GM12878 (cell line): ENCODE results near the gene PTGES2. TPM values are rescaled to one million over a fixed set of nuclear protein-coding genes. Genes with fewer than 3 reads are reported as not detected.

Source experiments
- ATAC-seq: fragments of 200-7000 bp; cut with Tn5 transposase; 3 replicates; pipeline ENCODE4 v1.9.1; 2020; ENCODE audit warnings: mild to moderate bottlenecking, moderate library complexity
- BruUV-seq: library from RNA; stranded (reverse); fragments of 400-500 nt; replicated peaks from 2 replicates; lab custom pipeline; 2021; lab: Mats Ljungman, UMichigan
- CTCF ChIA-PET: fragments of 300-600 bp; sonication (Branson Sonifier 250); formaldehyde crosslinking; extraction: SDS; loops from one replicate; lab custom pipeline; 2021; ENCODE audit warnings: inconsistent platforms; lab: Yijun Ruan, JAX
- POLR2A ChIA-PET: fragments of 350-600 bp; formaldehyde crosslinking; extraction: SDS; loops from one replicate; lab custom pipeline; 2021; ENCODE audit warnings: inconsistent platforms; lab: Charles Lee
- RAD21 ChIA-PET: fragments of 300-600 bp; sonication (Branson Sonifier 250); formaldehyde crosslinking; loops from one replicate; lab custom pipeline; 2023; ENCODE audit warnings: antibody characterized with exemption; ENCODE audit not compliant: unreplicated experiment; lab: Charles Lee
- SMC1A ChIA-PET: fragments of 300-600 bp; sonication (Branson Sonifier 250); formaldehyde crosslinking; loops from one replicate; lab custom pipeline; 2023; ENCODE audit not compliant: unreplicated experiment, uncharacterized antibody; lab: Charles Lee
- DNase-seq: peaks from one replicate; pipeline ENCODE4 v3.0.0-alpha.2; 2011; ENCODE audit warnings: low read depth, low spot score
- FAIRE-seq: peaks from 3 replicates; lab custom pipeline; 2011; peaks lifted over from hg19 to GRCh38; lab: Jason Lieb, UNC
- H2AFZ ChIP-seq: 2 replicates; pipeline ENCODE4 v1.6.0; 2011; ENCODE audit warnings: low read depth, low read length, control low read depth; ENCODE audit not compliant: control insufficient read depth
- H3K27ac ChIP-seq: 2 replicates; pipeline ENCODE4 v1.5.1; 2011; ENCODE audit warnings: control low read depth; ENCODE audit not compliant: control insufficient read depth, insufficient read depth
- H3K27me3 ChIP-seq, 2 experiments: replicated peaks in 1 of 2; 2 replicates each; pipeline versions ENCODE4 v1.6.0 to v1.6.1; 2011; ENCODE audit warnings: low read length in 1 of 2; ENCODE audit not compliant: control insufficient read depth in 2 of 2, insufficient read depth in 2 of 2
- H3K36me3 ChIP-seq, 2 experiments: 2 replicates each; pipeline ENCODE4 v1.5.1; 2011; ENCODE audit warnings: low read length in 1 of 2; ENCODE audit not compliant: control insufficient read depth in 2 of 2, insufficient read depth in 2 of 2
- H3K4me1 ChIP-seq: 2 replicates; pipeline ENCODE4 v1.6.1; 2011; ENCODE audit warnings: mild to moderate bottlenecking, low read length, moderate library complexity, mixed read lengths; ENCODE audit not compliant: control insufficient read depth, insufficient read depth
- H3K4me2 ChIP-seq: 2 replicates; pipeline ENCODE4 v1.6.0; 2011; ENCODE audit warnings: control low read depth; ENCODE audit not compliant: control insufficient read depth, insufficient read depth
- H3K4me3 ChIP-seq: fragments of 200-600 bp; sonication (generic); 2 replicates; pipeline ENCODE4 v1.5.1; 2016
- H3K79me2 ChIP-seq: 2 replicates; pipeline ENCODE4 v1.6.0; 2011; ENCODE audit warnings: low read length; ENCODE audit not compliant: control insufficient read depth, insufficient read depth
- H3K9ac ChIP-seq: 2 replicates; pipeline ENCODE4 v1.8.0; 2011; ENCODE audit warnings: low read length, control low read depth, mixed read lengths; ENCODE audit not compliant: control insufficient read depth, insufficient read depth
- H3K9me3 ChIP-seq: replicated peaks from 3 replicates; pipeline ENCODE4 v1.5.1; 2011; ENCODE audit warnings: mild to moderate bottlenecking, low read length; ENCODE audit not compliant: control insufficient read depth, insufficient read depth
- H4K20me1 ChIP-seq: 2 replicates; pipeline ENCODE4 v1.6.0; 2011; ENCODE audit not compliant: control insufficient read depth, insufficient read depth
- HDGF ChIP-seq: fragments of 450-650 bp; IDR thresholded peaks from 2 replicates; pipeline ENCODE4 v1.6.1; 2016; ENCODE audit warnings: antibody characterized with exemption
- PBX3 ChIP-seq: IDR thresholded peaks from 2 replicates; pipeline ENCODE4 v1.6.1; 2011; ENCODE audit warnings: mild to moderate bottlenecking, low read depth, low read length, moderate library complexity; ENCODE audit not compliant: insufficient replicate concordance
- POLR2A ChIP-seq: IDR thresholded peaks from 2 replicates; pipeline ENCODE4 v1.6.1; 2011; ENCODE audit warnings: low read depth, mild to moderate bottlenecking, low read length
- POLR2AphosphoS5 ChIP-seq: IDR thresholded peaks from 2 replicates; pipeline ENCODE4 v1.6.1; 2011; ENCODE audit warnings: mild to moderate bottlenecking, low read length, inconsistent platforms
- RBBP5 ChIP-seq: fragments of 200-600 bp; sonication (generic); conservative IDR thresholded peaks from 2 replicates; pipeline ENCODE4 v1.6.1; 2016
- WGBS: methylation state at CpG from one replicate; pipeline ENCODE4 v1.1.6; 2016; ENCODE audit warnings: low lambda C conversion rate; ENCODE audit not compliant: insufficient replicate concordance, insufficient coverage; ENCODE audit errors: missing lambda C conversion rate; 5-methylcytosine and 5-hydroxymethylcytosine counted together
- in situ Hi-C: fragments of 300-500 bp; cut with MboI; formaldehyde crosslinking; loops from 9 replicates; pipeline ENCODE4 v1.14.3; 2018; ENCODE audit warnings: mixed read lengths
- intact Hi-C: fragments of 100-400 bp; cut with micrococcal nuclease; formaldehyde crosslinking; loops from one replicate; pipeline ENCODE4 v1.14.2; 2022; ENCODE audit not compliant: unreplicated experiment
- polyA plus RNA-seq, 11 experiments: library from polyadenylated mRNA; depleted of rRNA in 4 of 11; unstranded in 6 of 11; stranded (reverse) in 5 of 11; fragments of >200 nt; fragmentation: Nextera tagmentation in 4 of 11; fragmentation: Illumina TruSeq in 1 of 11; extraction: Ambion mirVana in 4 of 11; extraction: Trizol in 1 of 11; gene quantifications; 1 replicate in 1 of 11; 2 replicates in 10 of 11; pipeline versions ENCODE4 v1.2.1 to v1.2.3, GENCODE V29; 2011 to 2016; ENCODE audit warnings: inconsistent platforms in 2 of 11, missing spikeins in 2 of 11, low read depth in 1 of 11
- total RNA-seq, 4 experiments: library from RNA; depleted of rRNA in 3 of 4; stranded (reverse); fragments of >200 nt in 3 of 4; fragmentation: Illumina TruSeq in 1 of 4; extraction: Trizol in 1 of 4; gene quantifications; 2 replicates each; pipeline versions ENCODE4 v1.2.1 to v1.2.3, GENCODE V29; 2013 to 2021

The PTGES2 gene
- total and polyA plus RNA-seq, 10 of the 15 experiments (the other 5 are each of a cell fraction or from before 2014, with no cell fraction given): 2.1 to 141 (median 99.1) TPM

DNA sequence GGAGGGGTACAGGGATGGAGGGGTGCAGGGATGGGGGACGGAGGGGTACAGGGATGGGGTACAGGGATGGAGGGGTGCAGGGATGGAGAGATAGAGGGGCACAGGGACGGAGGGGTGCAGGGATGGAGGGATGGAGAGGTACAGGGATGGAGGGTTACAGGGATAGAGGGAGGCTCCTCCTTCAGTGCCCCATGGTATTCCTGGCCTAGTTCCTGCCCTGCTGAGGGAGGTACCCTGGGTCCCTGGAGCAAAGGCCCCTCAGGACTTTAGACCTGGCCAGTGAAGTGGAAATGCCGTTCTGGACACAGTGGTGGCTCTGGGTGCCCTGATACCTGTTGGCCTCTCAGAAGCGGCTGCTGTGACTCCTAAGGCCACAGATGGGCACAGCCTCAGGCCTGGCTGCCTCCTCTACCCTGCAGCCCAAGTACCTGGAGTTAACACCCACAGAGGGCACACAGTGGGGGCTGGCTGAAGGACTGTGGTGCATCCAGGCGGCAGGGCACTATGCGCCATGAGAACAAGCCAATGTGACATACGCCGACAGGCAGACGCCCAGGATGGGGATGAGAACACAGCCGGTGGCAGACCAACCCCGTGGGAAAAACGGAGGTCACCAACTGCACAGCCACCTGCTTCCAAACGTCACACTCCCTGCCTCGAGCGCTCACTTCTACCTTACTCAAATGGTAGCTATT, 8.4 kb downstream of the PTGES2 start:
- ChIA-PET POLR2A (interaction anchor here (1.1 to 1.2 kb wide), 2 partner anchors 9 to 52 kb away, joined by 3 to 4 read pairs; partner anchors contain the start of genes NAIF1 and SLC25A25), CTCF (interaction anchor here (0.7 to 1.1 kb wide), 3 partner anchors 22 to 127 kb away, joined by 3 read pairs; no protein-coding TSS in a partner anchor), SMC1A (no interaction called here), RAD21 (no interaction called here)
- Histone ChIP-seq H2AFZ (no peak overlapping the region), H3K4me1 (peaks cover 23% of the 10 kb centered on the region), H3K4me2 (no peak overlapping the region), H3K27ac (no peak overlapping the region), H3K79me2 (no peaks in the 10 kb centered on the region), H3K27me3 (no peaks in the 10 kb centered on the region), H3K36me3 (peaks cover 8 to 18% of the 10 kb centered on the region in 2 experiments; a peak in 3 of 4 replicates), H3K9me3 (no peaks in the 10 kb centered on the region), H4K20me1 (no peaks in the 10 kb centered on the region), H3K9ac (no peak overlapping the region), H3K4me3 (no peak overlapping the region)
- no peak for FAIRE-seq
- 33% methylated on average over 14 of the region's 15 CpGs for WGBS
- no TSS peak for BruUV-seq
- DNase-seq: no peak
- intact Hi-C loops (no loop called here), in situ Hi-C loops (no loop called here)
- ATAC-seq: no peak
- no peak for TF ChIP-seq RBBP5
- peak; percentile 39; the same call in 1 of the 2 replicates for TF ChIP-seq POLR2AphosphoS5

DNA sequence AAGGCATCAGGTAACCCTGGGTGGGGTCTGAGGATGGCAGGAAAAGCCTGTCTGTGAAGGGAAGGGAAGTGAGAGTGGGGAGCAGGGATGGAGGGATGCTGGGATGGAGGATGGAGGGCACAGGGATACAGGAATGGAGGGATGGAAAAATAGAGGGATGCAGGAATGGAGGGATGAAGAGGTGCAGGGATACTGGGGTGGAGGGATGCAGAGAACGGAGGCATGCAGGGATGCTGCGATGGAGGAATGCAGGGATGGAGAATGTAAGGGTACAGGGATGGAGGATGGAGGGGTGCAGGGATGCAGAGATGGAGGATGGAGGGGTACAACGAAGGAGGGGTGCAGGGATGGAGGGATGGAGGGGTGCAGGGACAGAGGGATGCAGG, 9.1 kb downstream of the PTGES2 start:
- ATAC-seq: no peak
- WGBS: 41% methylated on average over 3 of the region's 3 CpGs
- no peak for FAIRE-seq
- DNase-seq: no peak
- no peaks in the 10 kb centered on the region for H3K27me3 ChIP-seq
- in situ Hi-C loops: no loop called here
- no peak overlapping the region for H3K4me2 ChIP-seq
- H3K36me3 ChIP-seq: peaks cover 11 to 17% of the 10 kb centered on the region in 2 experiments; a peak in 3 of 4 replicates
- BruUV-seq: no TSS peak
- intact Hi-C loops: no loop called here
- H3K4me1 ChIP-seq: peaks cover 23% of the 10 kb centered on the region
- ChIA-PET RAD21 (interaction anchor here (0.6 to 2.4 kb wide), 5 partner anchors 10 to 175 kb away, joined by 4 to 11 read pairs (median 7); no protein-coding TSS in a partner anchor), POLR2A (no interaction called here), SMC1A (interaction anchor here (0.8 to 3.0 kb wide), 7 partner anchors 10 to 84 kb away, joined by 3 to 10 read pairs (median 4); partner anchors contain the start of gene NAIF1), CTCF (interaction anchor here (1.4 to 6.1 kb wide), 11 partner anchors 8 to 176 kb away, joined by 3 to 84 read pairs (median 13); partner anchors contain the start of gene PTGES2)
- no peaks in the 10 kb centered on the region for H4K20me1 ChIP-seq
- H3K9me3 ChIP-seq: no peaks in the 10 kb centered on the region
- no peak overlapping the region for H2AFZ ChIP-seq
- H3K79me2 ChIP-seq: no peaks in the 10 kb centered on the region
- TF ChIP-seq PBX3 (no peak), POLR2A (peak; percentile 27; the same call in 1 of the 2 replicates), HDGF (0 out of 2 replicates have a peak, but pooled peaks have one; percentile 20)
- no peak overlapping the region for H3K27ac ChIP-seq
- H3K9ac ChIP-seq: no peak overlapping the region
- no peak overlapping the region for H3K4me3 ChIP-seq
